ENCODE data around the gene MAPK14. TPM values are rescaled to one million over a fixed set of nuclear protein-coding genes. Genes with fewer than 3 reads are reported as not detected.
A peak's percentile ranks its signal among the peaks of the same experiment; 100 is the strongest.
"Not testable (repeated sequence)": the region's sequence is repeated elsewhere in the genome, so short reads cannot be mapped to it uniquely, and the experiment has no call there.

Gene MAPK14
- total RNA-seq = 24.5 TPM
- long read RNA-seq, full-length matches to known transcripts = 57 of 68 reads
- long read RNA-seq, partial matches to known transcripts = 8 of 68 reads
- long read RNA-seq, other reads (novel, unspliced or antisense) = 3 of 68 reads

- intact Hi-C loops (cut with micrococcal nuclease) = loop anchor here (2.0 kb wide), 1 partner anchor 65 kb away; no protein-coding TSS in a partner anchor
These were observed at the start of gene MAPK14 for GRCh38 chr6:36027501-36028087. MAPK14 (plus strand) TSS chr6:36027808; CDS start chr6:36028158, 350 bp downstream.

GRCh38 chr6:35980126-35980525, 47.5 kb upstream of the MAPK14 start:
- H3K27ac ChIP-seq (replicated peaks); H3K36me3 ChIP-seq; intact Hi-C loops (cut with micrococcal nuclease); H3K27me3 ChIP-seq (ENCODE audit: low read depth); H3K9me3 ChIP-seq (replicated peaks); H3K4me3 ChIP-seq; DNase-seq; H3K4me1 ChIP-seq: not testable (repeated sequence)

More at GRCh38 chr6:36027501-36028087, at the start of gene MAPK14:
- Histone ChIP-seq H3K4me1 (peaks cover 49% of the 10 kb centered on the region), H3K36me3 (no peaks in the 10 kb centered on the region), H3K4me3 (peak within 1 kb of the TSS; percentile 97), H3K27me3 (ENCODE audit: low read depth) (peaks cover 24% of the 10 kb centered on the region), H3K9me3 (replicated peaks) (no peaks in the 10 kb centered on the region), H3K27ac (replicated peaks) (peak within 1 kb of the TSS; percentile 96)
- peak; percentile 99 for DNase-seq
- peak; percentile 90 for TF ChIP-seq CTCF (IDR thresholded peaks at IDR 0.05; ENCODE audit: borderline replicate concordance)

GRCh38 chr6:35980991-35981645, 46.5 kb upstream of the MAPK14 start:
- no peak for TF ChIP-seq CTCF (IDR thresholded peaks at IDR 0.05; ENCODE audit: borderline replicate concordance)
- peaks cover 10% of the 10 kb centered on the region for H3K27me3 ChIP-seq (ENCODE audit: low read depth)
- no peak overlapping the region for H3K4me3 ChIP-seq
- H3K36me3 ChIP-seq = no peaks in the 10 kb centered on the region
- intact Hi-C loops (cut with micrococcal nuclease) = no loop called here
- no peak overlapping the region for H3K27ac ChIP-seq (replicated peaks)
- no peak for DNase-seq
- no peaks in the 10 kb centered on the region for H3K4me1 ChIP-seq
- no peaks in the 10 kb centered on the region for H3K9me3 ChIP-seq (replicated peaks)

DNA sequence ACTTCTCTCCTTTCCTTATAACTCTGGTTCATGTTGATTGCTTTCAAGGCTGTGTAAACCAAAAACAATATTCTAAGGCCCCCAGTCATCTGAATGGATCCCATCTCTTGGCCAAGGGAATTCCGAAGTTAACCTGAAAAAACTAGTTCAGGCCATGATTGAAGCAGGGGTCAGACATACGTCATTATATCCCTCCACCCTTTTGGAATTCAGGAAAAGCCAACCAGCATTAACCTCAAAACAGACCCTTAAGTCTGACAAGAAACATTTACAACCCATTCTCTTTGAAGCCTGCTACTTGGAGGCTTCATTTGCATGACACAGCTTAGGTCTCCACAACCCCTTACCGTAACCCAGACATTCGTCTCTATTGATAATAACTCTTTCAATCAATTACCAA, 42.9 kb upstream of the MAPK14 start:
- H3K9me3 ChIP-seq (replicated peaks) = no peaks in the 10 kb centered on the region
- H3K36me3 ChIP-seq = no peaks in the 10 kb centered on the region
- DNase-seq = no peak
- intact Hi-C loops (cut with micrococcal nuclease) = no loop called here
- no peak for TF ChIP-seq CTCF (IDR thresholded peaks at IDR 0.05; ENCODE audit: borderline replicate concordance)
- H3K27me3 ChIP-seq (ENCODE audit: low read depth) = peaks cover 31% of the 10 kb centered on the region
- no peak overlapping the region for H3K27ac ChIP-seq (replicated peaks)
- no peaks in the 10 kb centered on the region for H3K4me1 ChIP-seq
- H3K4me3 ChIP-seq = no peak overlapping the region

GRCh38 chr6:35988047-35988446, 39.6 kb upstream of the MAPK14 start:
- DNase-seq; H3K9me3 ChIP-seq (replicated peaks); H3K4me3 ChIP-seq; H3K36me3 ChIP-seq; H3K4me1 ChIP-seq; H3K27ac ChIP-seq (replicated peaks); intact Hi-C loops (cut with micrococcal nuclease): not testable (repeated sequence)
- H3K27me3 ChIP-seq (ENCODE audit: low read depth) = peaks cover 35% of the 10 kb centered on the region

GRCh38 chr6:35993150-35993549, 34.5 kb upstream of the MAPK14 start:
- Histone ChIP-seq H3K4me1 (no peaks in the 10 kb centered on the region), H3K27ac (replicated peaks) (no peak overlapping the region), H3K27me3 (ENCODE audit: low read depth) (peaks cover 27% of the 10 kb centered on the region), H3K4me3 (no peak overlapping the region), H3K36me3 (no peaks in the 10 kb centered on the region), H3K9me3 (replicated peaks) (no peaks in the 10 kb centered on the region)
- no peak for TF ChIP-seq CTCF (IDR thresholded peaks at IDR 0.05; ENCODE audit: borderline replicate concordance)
- intact Hi-C loops (cut with micrococcal nuclease) = no loop called here
- no peak for DNase-seq
